ENCODE measurements around the gene C3orf38. TPM values are rescaled to one million over a fixed set of nuclear protein-coding genes. Genes with fewer than 3 reads are reported as not detected.

Gene C3orf38
- total and polyA plus RNA-seq, 5 experiments from 2014 or later, result 16.9 to 46.6 (median 19.4) TPM

Other genes starting within 250 kb of the C3orf38 start
- 100 to 1,000 TPM; 151 to 153 TPM for gene CGGBP1, start 91.0 kb upstream of the C3orf38 start, total RNA-seq
- 10 to 100 TPM; 85.8 to 97.2 (median 92.1) TPM for gene CGGBP1, start 91.0 kb upstream of the C3orf38 start, polyA plus RNA-seq
- 10 to 100 TPM; 23.1 to 24.7 TPM for gene ZNF654, start 90.7 kb upstream of the C3orf38 start, total RNA-seq
- gene ZNF654, start 90.7 kb upstream of the C3orf38 start, polyA plus RNA-seq, result 10 to 100 TPM; 11.1 to 13.9 (median 11.2) TPM

Data from naive thymus-derived CD8-positive, alpha-beta T cell (primary cell).